Measurements from ENCODE around the gene LRRC49.

GRCh38 chr15:70869346-70869745 is 23.3 kb upstream of the LRRC49 start:
- TF ChIP-seq LEF1 (IDR thresholded peaks at IDR 0.05; ENCODE audit: borderline replicate concordance) (no peak), FOXM1 (IDR thresholded peaks at IDR 0.05; ENCODE audit: borderline replicate concordance) (no peak), ELF4 (IDR thresholded peaks at IDR 0.05) (no peak), FOXK2 (IDR thresholded peaks at IDR 0.05) (no peak), SUZ12 (IDR thresholded peaks at IDR 0.05) (no peak), TARDBP (IDR thresholded peaks at IDR 0.05) (no peak), BHLHE40 (IDR thresholded peaks at IDR 0.05; ENCODE audit: borderline replicate concordance) (no peak), SP1 (IDR thresholded peaks at IDR 0.05) (no peak), NFRKB (IDR thresholded peaks at IDR 0.05) (no peak), PKNOX1 (IDR thresholded peaks at IDR 0.05) (no peak)
